Measurements from ENCODE around the gene CCP110. TPM values are rescaled to one million over a fixed set of nuclear protein-coding genes. Genes with fewer than 3 reads are reported as not detected.
A peak's percentile ranks its signal among the peaks of the same experiment; 100 is the strongest.

The CCP110 gene, protein sequence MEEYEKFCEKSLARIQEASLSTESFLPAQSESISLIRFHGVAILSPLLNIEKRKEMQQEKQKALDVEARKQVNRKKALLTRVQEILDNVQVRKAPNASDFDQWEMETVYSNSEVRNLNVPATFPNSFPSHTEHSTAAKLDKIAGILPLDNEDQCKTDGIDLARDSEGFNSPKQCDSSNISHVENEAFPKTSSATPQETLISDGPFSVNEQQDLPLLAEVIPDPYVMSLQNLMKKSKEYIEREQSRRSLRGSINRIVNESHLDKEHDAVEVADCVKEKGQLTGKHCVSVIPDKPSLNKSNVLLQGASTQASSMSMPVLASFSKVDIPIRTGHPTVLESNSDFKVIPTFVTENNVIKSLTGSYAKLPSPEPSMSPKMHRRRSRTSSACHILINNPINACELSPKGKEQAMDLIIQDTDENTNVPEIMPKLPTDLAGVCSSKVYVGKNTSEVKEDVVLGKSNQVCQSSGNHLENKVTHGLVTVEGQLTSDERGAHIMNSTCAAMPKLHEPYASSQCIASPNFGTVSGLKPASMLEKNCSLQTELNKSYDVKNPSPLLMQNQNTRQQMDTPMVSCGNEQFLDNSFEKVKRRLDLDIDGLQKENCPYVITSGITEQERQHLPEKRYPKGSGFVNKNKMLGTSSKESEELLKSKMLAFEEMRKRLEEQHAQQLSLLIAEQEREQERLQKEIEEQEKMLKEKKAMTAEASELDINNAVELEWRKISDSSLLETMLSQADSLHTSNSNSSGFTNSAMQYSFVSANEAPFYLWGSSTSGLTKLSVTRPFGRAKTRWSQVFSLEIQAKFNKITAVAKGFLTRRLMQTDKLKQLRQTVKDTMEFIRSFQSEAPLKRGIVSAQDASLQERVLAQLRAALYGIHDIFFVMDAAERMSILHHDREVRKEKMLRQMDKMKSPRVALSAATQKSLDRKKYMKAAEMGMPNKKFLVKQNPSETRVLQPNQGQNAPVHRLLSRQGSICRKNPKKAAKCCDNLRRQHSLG
- total RNA-seq: 12.4 and 15.5 TPM in 2 replicates
- long read RNA-seq, full-length matches to known transcripts: 4 of 44 reads
- long read RNA-seq, partial matches to known transcripts: 37 of 44 reads
- long read RNA-seq, other reads (novel, unspliced or antisense): 3 of 44 reads

DNA sequence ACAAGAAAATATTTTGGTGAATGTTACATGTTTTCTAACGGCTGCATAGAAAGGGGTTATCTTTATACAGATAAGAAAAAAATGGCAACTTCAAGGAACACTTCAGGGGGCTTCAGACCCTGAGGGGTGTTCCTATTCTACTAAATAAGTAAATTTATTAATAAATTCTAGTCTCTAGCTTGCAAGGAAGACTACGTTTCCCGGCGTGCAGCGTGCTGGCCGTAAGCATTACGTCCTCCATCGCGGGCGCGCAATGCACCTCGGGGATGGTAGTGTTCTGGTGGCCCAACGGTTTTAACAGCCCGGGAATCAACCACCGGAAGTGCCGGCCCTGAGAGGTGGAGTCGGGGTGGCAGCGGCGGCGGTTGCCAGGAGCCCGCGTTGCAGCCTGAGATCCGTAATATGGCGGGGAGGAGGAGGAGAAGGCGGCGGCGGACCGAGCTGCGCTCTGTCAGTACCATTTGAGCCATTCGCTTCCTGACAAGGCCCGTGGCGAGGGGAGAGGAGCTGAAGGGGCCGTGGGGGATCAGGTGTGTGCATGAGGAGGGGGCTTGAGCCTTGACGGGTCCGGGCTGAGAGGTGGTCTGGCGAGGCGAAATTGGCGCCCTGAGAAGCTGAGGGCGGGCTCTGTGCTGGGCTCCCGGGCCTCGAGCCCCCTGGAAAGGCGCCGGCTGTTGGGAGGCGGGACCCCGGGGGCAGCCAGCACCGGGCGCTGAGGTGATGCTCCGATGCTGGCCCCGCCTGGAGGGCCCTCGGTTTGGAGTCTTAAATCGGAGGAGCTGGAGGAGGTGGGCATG, at the start of gene CCP110:
TSS of gene CCP110 (plus strand) at position 384 of the 797 bp plus-strand sequence. CDS start 3,940 bp downstream, outside the sequence.
- peak; percentile 98 for DNase-seq (ENCODE audit: extremely low spot score, unreplicated experiment)
- no peaks in the 10 kb centered on the region for H3K27me3 Mint-ChIP-seq (ENCODE audit: unreplicated experiment)
- TF ChIP-seq, protein P1, sequence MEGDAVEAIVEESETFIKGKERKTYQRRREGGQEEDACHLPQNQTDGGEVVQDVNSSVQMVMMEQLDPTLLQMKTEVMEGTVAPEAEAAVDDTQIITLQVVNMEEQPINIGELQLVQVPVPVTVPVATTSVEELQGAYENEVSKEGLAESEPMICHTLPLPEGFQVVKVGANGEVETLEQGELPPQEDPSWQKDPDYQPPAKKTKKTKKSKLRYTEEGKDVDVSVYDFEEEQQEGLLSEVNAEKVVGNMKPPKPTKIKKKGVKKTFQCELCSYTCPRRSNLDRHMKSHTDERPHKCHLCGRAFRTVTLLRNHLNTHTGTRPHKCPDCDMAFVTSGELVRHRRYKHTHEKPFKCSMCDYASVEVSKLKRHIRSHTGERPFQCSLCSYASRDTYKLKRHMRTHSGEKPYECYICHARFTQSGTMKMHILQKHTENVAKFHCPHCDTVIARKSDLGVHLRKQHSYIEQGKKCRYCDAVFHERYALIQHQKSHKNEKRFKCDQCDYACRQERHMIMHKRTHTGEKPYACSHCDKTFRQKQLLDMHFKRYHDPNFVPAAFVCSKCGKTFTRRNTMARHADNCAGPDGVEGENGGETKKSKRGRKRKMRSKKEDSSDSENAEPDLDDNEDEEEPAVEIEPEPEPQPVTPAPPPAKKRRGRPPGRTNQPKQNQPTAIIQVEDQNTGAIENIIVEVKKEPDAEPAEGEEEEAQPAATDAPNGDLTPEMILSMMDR (IDR thresholded peaks at IDR 0.05): no peak
- peaks cover 7% of the 10 kb centered on the region for H3K36me3 Mint-ChIP-seq (ENCODE audit: unreplicated experiment)
- H3K4me1 Mint-ChIP-seq (ENCODE audit: unreplicated experiment): peaks cover 43% of the 10 kb centered on the region
- peak within 1 kb of the TSS; percentile 99 for H3K4me3 Mint-ChIP-seq (ENCODE audit: unreplicated experiment)
- peak within 1 kb of the TSS; percentile 96 for H3K27ac Mint-ChIP-seq (ENCODE audit: unreplicated experiment)
- no peaks in the 10 kb centered on the region for H3K9me3 Mint-ChIP-seq (ENCODE audit: unreplicated experiment)

DNA sequence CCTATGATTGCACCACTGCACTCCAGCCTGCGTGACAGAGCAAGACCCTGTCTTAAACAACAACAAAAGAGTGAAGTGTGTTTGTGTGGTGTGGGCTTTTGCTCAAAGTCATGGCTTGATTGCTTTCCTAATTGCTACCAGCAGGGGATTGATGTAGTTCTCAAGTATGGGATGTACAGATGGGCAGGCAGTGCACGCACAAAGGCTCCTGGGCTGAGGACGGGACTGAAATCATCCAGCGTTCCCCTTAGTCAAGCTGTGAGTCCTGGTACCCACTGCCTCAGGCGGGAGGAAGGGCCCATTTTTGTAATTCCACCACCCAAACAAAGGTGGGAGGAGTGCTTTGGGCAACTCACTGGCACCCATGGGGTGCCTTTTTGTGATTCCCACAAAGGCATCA, 49.1 kb upstream of the CCP110 start:
- no peaks in the 10 kb centered on the region for H3K9me3 Mint-ChIP-seq (ENCODE audit: unreplicated experiment)
- no peak overlapping the region for H3K4me3 Mint-ChIP-seq (ENCODE audit: unreplicated experiment)
- H3K36me3 Mint-ChIP-seq (ENCODE audit: unreplicated experiment): no peaks in the 10 kb centered on the region
- no peak for DNase-seq (ENCODE audit: extremely low spot score, unreplicated experiment)
- TF ChIP-seq, protein P1 (IDR thresholded peaks at IDR 0.05): no peak
- no peaks in the 10 kb centered on the region for H3K27me3 Mint-ChIP-seq (ENCODE audit: unreplicated experiment)
- H3K27ac Mint-ChIP-seq (ENCODE audit: unreplicated experiment): no peak overlapping the region
- no peaks in the 10 kb centered on the region for H3K4me1 Mint-ChIP-seq (ENCODE audit: unreplicated experiment)

DNA sequence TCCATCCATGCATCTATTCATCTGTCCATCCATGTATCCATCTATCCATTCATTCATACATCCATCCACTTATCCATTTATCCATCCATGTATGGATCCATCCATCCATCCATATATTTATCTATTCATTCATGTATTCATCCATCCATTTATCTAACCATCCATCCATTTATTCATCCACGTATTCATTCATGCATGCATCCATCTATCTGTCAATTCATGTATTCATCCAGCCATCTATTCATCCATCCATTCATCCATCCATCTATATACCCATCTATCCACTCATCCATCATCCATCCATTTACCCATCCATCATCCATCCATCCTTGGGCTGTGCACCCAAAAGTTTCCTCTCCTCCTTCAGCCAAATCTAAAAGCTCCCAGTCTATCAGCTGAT, 45.2 kb upstream of the CCP110 start:
- Mint-ChIP-seq H3K36me3 (ENCODE audit: unreplicated experiment) (no peaks in the 10 kb centered on the region), H3K27me3 (ENCODE audit: unreplicated experiment) (no peaks in the 10 kb centered on the region), H3K27ac (ENCODE audit: unreplicated experiment) (no peak overlapping the region), H3K4me1 (ENCODE audit: unreplicated experiment) (no peaks in the 10 kb centered on the region), H3K9me3 (ENCODE audit: unreplicated experiment) (no peaks in the 10 kb centered on the region), H3K4me3 (ENCODE audit: unreplicated experiment) (no peak overlapping the region)
- no peak for DNase-seq (ENCODE audit: extremely low spot score, unreplicated experiment)
- TF ChIP-seq, protein P1 (IDR thresholded peaks at IDR 0.05): no peak

DNA sequence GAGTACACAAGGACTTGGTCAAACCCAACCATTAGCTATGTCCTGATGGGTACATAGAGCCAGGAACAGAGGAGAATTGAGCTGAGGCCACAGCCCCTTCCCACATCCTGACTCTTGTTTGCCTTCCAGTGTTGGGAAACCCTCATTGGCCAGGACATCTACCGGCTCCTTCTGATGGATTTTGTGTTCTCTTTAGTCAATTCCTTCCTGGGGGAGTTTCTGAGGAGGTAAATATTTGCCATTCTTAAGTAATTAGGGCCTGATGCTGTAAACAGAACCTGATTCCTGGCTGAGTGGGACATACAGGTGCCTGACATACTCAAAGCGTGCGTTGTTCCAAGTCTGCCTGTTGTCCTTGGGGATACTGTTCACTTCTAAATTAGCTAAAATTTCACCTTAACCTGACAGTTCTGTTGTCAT, 44.4 kb upstream of the CCP110 start:
- Mint-ChIP-seq H3K9me3 (ENCODE audit: unreplicated experiment) (no peaks in the 10 kb centered on the region), H3K27ac (ENCODE audit: unreplicated experiment) (no peak overlapping the region), H3K4me1 (ENCODE audit: unreplicated experiment) (no peaks in the 10 kb centered on the region), H3K36me3 (ENCODE audit: unreplicated experiment) (no peaks in the 10 kb centered on the region), H3K27me3 (ENCODE audit: unreplicated experiment) (no peaks in the 10 kb centered on the region), H3K4me3 (ENCODE audit: unreplicated experiment) (no peak overlapping the region)
- DNase-seq (ENCODE audit: extremely low spot score, unreplicated experiment): no peak
- TF ChIP-seq, protein P1 (IDR thresholded peaks at IDR 0.05): no peak

All from osteocyte (in vitro differentiated cells).